Sigmoid colon (tissue), 7 donors: ENCODE data around the gene NRXN3. TPM values are rescaled to one million over a fixed set of nuclear protein-coding genes. Genes with fewer than 3 reads are reported as not detected.

Source experiments
- DNase-seq: peaks from one replicate; pipeline ENCODE4 v3.0.0-alpha.2; 2019
- H3K27ac ChIP-seq, 4 donors: fragments of 200-600 bp; sonication (generic); one replicate each; pipeline ENCODE4 v1.5.1; 2016 to 2019; ENCODE audit warnings: mild to moderate bottlenecking in 1 of 4
- H3K27me3 ChIP-seq, 3 donors: fragments of 200-600 bp; sonication (generic); one replicate each; pipeline ENCODE4 v1.5.1; 2019; ENCODE audit warnings: mild to moderate bottlenecking in 1 of 3
- H3K36me3 ChIP-seq, 4 donors: fragments of 200-600 bp; sonication (generic); one replicate each; pipeline ENCODE4 v1.5.1; 2016 to 2019
- H3K4me1 ChIP-seq, 4 donors: fragments of 200-600 bp; sonication (generic); one replicate each; pipeline ENCODE4 v1.5.1; 2017 to 2019
- H3K4me3 ChIP-seq, 4 donors: fragments of 200-600 bp; sonication (generic); one replicate each; pipeline ENCODE4 v1.5.1; 2017 to 2019; ENCODE audit warnings: mild to moderate bottlenecking in 2 of 4, moderate library complexity in 1 of 4
- H3K9me3 ChIP-seq, 4 donors: fragments of 200-600 bp in 3 of 4; sonication (generic) in 3 of 4; one replicate each; pipeline versions ENCODE4 v1.5.1 to v1.6.1; 2013 to 2019
- EP300 ChIP-seq, 4 donors: sonication (generic); formaldehyde crosslinking; IDR thresholded peaks; one replicate each; pipeline ENCODE4 v1.6.1; 2017; ENCODE audit warnings: antibody characterized with exemption in 4 of 4
- POLR2A ChIP-seq, 2 donors: fragments of 450-650 bp; IDR thresholded peaks; one replicate each; pipeline ENCODE4 v1.6.1; 2016; ENCODE audit warnings: antibody characterized with exemption in 2 of 2, mild to moderate bottlenecking in 2 of 2, moderate library complexity in 2 of 2
- POLR2AphosphoS5 ChIP-seq, 4 donors: sonication (generic); formaldehyde crosslinking; IDR thresholded peaks; one replicate each; pipeline ENCODE4 v1.6.1; 2017; ENCODE audit warnings: antibody characterized with exemption in 4 of 4
- WGBS, 2 donors: extraction: QIAGEN DNeasy Blood & Tissue Kit; methylation state at CpG; one replicate each; pipeline ENCODE4 v1.1.7; 2013; 5-methylcytosine and 5-hydroxymethylcytosine counted together
- intact Hi-C: fragments of 100-400 bp; cut with DNase I; formaldehyde crosslinking; loops from one replicate; pipeline ENCODE4 v1.15.1; 2023
- polyA plus RNA-seq, 3 donors: library from polyadenylated mRNA; stranded (reverse); fragments of 200-250 nt; gene quantifications; one replicate each; pipeline ENCODE4 v1.2.3, GENCODE V29; 2013
- total RNA-seq, 4 donors: library from RNA; depleted of rRNA; stranded (reverse); fragments of >200 nt; gene quantifications; one replicate each; pipeline ENCODE4 v1.1.0, GENCODE V29; 2016
- TF ChIP-seq, protein P1 (sequence below), 4 experiments: fragments of 450-650 bp in 3 of 4; fragments of 200-600 bp in 1 of 4; IDR thresholded peaks; one replicate each; pipeline ENCODE4 v1.5.1; 2016 to 2019; ENCODE audit warnings: antibody characterized with exemption in 4 of 4, mild to moderate bottlenecking in 3 of 4, moderate library complexity in 2 of 4
- donor health status: healthy with polysubstance abuse.
- donor health status: Bipolar disorder and iron deficiency.
- donor health status: healthy.

The NRXN3 gene
- total and polyA plus RNA-seq, 7 donors = 0.23 to 46.3 (median 23.2) TPM

DNA sequence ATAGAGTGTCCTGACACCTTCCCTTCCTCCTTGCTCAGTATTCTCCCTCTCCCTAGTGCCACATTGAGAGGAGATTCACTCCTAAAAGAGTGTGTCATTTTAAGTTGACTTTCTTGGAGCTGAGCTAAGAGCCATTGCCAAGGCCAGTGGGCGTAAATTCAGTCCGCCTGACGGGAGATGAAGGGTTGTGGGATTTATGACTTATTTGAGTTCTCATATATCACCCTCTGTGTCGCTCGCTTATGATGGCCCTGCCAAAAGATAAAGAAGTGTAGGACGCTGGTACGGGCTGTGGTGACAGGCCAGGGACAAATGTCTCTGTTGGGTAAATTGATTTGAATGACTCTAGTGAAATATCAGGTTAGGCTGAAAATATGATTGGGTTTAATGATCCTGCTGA, 867.4 kb downstream of the NRXN3 start:
- Histone ChIP-seq H3K4me1 (no peaks in the 10 kb centered on the region), H3K4me3 (no peak overlapping the region), H3K27ac (no peak overlapping the region), H3K27me3 (no peaks in the 10 kb centered on the region), H3K9me3 (peaks cover 0 to 3% (median 0%) of the 10 kb centered on the region in 4 donors), H3K36me3 (no peaks in the 10 kb centered on the region)
- no peak for TF ChIP-seq POLR2AphosphoS5 (IDR thresholded peaks at IDR 0.05)
- TF ChIP-seq, protein P1, sequence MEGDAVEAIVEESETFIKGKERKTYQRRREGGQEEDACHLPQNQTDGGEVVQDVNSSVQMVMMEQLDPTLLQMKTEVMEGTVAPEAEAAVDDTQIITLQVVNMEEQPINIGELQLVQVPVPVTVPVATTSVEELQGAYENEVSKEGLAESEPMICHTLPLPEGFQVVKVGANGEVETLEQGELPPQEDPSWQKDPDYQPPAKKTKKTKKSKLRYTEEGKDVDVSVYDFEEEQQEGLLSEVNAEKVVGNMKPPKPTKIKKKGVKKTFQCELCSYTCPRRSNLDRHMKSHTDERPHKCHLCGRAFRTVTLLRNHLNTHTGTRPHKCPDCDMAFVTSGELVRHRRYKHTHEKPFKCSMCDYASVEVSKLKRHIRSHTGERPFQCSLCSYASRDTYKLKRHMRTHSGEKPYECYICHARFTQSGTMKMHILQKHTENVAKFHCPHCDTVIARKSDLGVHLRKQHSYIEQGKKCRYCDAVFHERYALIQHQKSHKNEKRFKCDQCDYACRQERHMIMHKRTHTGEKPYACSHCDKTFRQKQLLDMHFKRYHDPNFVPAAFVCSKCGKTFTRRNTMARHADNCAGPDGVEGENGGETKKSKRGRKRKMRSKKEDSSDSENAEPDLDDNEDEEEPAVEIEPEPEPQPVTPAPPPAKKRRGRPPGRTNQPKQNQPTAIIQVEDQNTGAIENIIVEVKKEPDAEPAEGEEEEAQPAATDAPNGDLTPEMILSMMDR (IDR thresholded peaks at IDR 0.05) = no peak
- TF ChIP-seq EP300 (IDR thresholded peaks at IDR 0.05) = no peak
- TF ChIP-seq POLR2A (IDR thresholded peaks at IDR 0.05) = no peak
- no peak for DNase-seq
- 20 to 61% methylated on average over 7 of the region's 7 CpGs for WGBS, 2 donors
- intact Hi-C loops = no loop called here

DNA sequence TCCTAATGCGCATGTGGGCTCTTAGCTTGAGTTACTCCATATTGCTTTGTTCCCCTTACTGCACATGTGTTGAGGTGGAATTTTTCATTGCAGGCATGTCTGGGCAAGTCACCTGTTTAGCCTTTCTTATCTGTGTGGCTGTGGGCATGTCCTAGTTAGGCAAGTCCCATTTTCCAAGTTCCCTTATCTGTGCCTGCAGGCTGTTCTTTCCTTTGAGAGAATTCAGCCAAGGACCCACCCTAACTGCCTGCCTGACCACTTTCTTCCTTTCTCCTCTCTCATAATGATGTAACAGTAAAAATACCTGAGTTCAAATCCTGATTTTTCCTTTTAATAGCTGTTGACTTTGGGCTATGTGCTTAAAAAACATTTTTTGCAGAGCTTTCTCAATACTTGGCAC, 870.6 kb downstream of the NRXN3 start:
- TF ChIP-seq POLR2A (IDR thresholded peaks at IDR 0.05) = no peak
- TF ChIP-seq POLR2AphosphoS5 (IDR thresholded peaks at IDR 0.05) = no peak
- TF ChIP-seq EP300 (IDR thresholded peaks at IDR 0.05) = no peak
- TF ChIP-seq, protein P1 (IDR thresholded peaks at IDR 0.05) = no peak
- no peaks in the 10 kb centered on the region for H3K27me3 ChIP-seq
- H3K9me3 ChIP-seq = peaks cover 0 to 3% (median 0%) of the 10 kb centered on the region in 4 donors
- WGBS, 2 donors = 96 to 98% methylated on average over 1 of the region's 1 CpG
- H3K4me3 ChIP-seq = no peak overlapping the region
- no peak for DNase-seq
- H3K36me3 ChIP-seq = no peaks in the 10 kb centered on the region
- no peak overlapping the region for H3K27ac ChIP-seq
- intact Hi-C loops = no loop called here
- peaks cover 0 to 9% (median 4%) of the 10 kb centered on the region in 4 donors for H3K4me1 ChIP-seq

DNA sequence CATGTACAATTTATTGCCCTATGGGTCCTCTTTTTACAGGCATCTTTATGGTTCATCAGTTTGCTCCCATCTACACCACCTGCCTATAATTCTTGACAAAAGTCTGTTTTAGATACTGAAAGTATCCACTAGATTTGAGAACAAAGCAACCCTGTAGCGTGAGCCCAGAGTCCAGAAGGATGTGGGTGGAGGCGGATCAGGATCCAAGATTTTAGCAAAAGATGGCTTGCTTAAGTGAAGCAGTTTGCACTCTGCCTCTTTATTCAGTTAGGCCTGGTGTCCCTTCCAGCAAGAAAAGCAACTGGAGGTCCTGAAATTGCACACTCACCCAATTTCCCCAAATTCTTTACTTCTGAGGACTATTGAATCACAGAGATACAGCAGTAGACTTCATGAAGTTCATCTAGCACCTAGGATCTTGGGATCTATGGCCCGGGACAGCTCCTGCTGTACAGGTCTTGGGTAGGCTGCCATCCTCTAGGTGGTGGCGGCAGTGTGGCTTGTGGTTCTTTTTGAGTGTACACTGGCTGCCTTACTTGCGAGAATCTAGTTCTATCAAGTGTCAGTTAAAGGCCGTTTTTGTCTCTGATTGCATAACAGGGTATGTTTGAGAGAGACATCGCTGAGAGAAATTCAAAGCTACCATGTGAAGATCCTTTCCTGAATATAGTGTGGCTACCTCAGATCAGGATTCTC, 873.2 kb downstream of the NRXN3 start:
- Histone ChIP-seq H3K4me1 (peaks cover 0 to 9% (median 4%) of the 10 kb centered on the region in 4 donors), H3K36me3 (no peaks in the 10 kb centered on the region), H3K4me3 (no peak overlapping the region), H3K9me3 (peaks cover 0 to 3% (median 0%) of the 10 kb centered on the region in 4 donors), H3K27me3 (no peaks in the 10 kb centered on the region), H3K27ac (no peak overlapping the region)
- intact Hi-C loops = no loop called here
- DNase-seq = no peak
- TF ChIP-seq EP300 (IDR thresholded peaks at IDR 0.05) (no peak), POLR2A (IDR thresholded peaks at IDR 0.05) (no peak), POLR2AphosphoS5 (IDR thresholded peaks at IDR 0.05) (no peak)
- TF ChIP-seq, protein P1 (IDR thresholded peaks at IDR 0.05) = no peak
- WGBS, 2 donors = 91 to 94% methylated on average over 7 of the region's 7 CpGs

DNA sequence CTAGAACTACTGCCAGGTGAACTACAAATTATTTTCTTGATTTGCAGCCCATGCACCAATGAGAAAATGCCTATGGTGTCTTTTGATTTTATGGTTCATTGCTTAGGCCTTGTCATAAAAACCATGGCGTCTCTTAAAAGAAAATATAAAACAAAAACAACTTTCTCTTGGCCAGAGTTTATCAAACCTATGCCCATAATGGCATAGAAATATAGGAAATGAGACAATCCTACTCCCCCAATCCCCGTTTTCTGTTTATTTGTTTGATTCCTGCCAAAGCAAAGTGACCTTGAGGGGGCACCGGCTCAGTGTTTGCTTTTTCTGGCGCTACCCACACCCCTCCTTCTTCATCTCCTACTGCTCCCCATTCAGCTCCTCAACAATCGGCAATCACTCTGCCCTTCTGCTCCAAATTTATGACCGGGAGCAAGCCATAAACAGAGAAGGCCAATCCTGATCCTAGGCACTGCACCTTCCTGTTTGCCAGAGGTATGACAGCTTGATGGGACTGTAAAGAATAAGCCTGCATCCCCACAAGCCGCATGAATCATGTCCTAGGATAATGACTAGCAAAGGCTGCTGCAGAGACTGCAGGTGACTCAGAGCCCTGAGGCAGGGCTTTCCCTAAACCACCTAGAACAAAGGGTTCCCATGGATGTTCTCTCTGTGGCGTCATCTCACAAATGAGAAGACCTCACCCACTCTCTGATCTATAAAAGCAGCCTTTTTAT, 874.9 kb downstream of the NRXN3 start:
- Histone ChIP-seq H3K4me3 (no peak overlapping the region), H3K27ac (peak overlapping the region in 1 of 4 donors; percentile 42), H3K36me3 (no peaks in the 10 kb centered on the region), H3K4me1 (peaks cover 0 to 14% (median 7%) of the 10 kb centered on the region in 4 donors), H3K9me3 (peaks cover 0 to 3% (median 0%) of the 10 kb centered on the region in 4 donors), H3K27me3 (no peaks in the 10 kb centered on the region)
- peak; percentile 70 for DNase-seq
- intact Hi-C loops = no loop called here
- TF ChIP-seq EP300 (IDR thresholded peaks at IDR 0.05) (peak in 3 of 4 donors; percentile 50 to 75 (median 72)), POLR2A (IDR thresholded peaks at IDR 0.05) (no peak), POLR2AphosphoS5 (IDR thresholded peaks at IDR 0.05) (peak in 3 of 4 donors; percentile 60 to 67 (median 62))
- TF ChIP-seq, protein P1 (IDR thresholded peaks at IDR 0.05) = no peak
- 13 to 46% methylated on average over 8 of the region's 8 CpGs for WGBS, 2 donors
